RCC 7860 (cell line): ENCODE results near the gene ADAM11.

ENCODE experiments used
- DNase-seq: peaks from one replicate; pipeline ENCODE4 v3.0.0-alpha.2; 2015; ENCODE audit warnings: low spot score
- FAIRE-seq: peaks from 2 replicates; lab custom pipeline; 2012; peaks lifted over from hg19 to GRCh38; lab: Jason Lieb, UNC

Gene ADAM11

DNA sequence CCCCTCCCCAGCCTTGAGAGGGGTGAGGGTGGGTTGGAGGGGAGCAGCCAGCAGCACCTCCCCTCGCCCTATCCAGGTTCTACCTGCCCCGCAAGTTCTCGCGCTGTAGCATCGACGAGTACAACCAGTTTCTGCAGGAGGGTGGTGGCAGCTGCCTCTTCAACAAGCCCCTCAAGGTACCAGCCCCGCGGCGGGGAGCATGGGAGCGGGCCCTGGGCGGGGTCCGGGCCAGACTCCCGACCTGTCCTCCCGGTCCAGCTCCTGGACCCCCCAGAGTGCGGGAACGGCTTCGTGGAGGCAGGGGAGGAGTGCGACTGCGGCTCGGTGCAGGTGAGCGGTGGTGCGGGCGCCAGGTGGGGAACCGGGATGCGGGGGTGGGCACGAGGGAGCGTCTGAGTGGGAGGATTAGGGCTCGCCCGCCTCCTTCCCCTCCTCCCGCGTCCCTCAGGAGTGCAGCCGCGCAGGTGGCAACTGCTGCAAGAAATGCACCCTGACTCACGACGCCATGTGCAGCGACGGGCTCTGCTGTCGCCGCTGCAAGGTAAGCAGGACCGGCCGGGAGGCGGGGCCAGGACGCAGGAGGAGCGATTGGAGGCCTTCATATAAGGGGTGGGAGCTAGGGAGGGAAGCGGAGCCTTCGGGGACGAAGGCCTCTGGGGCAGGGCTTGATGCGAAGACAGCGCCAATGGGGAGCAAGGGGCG lies 16.5 kb downstream of the ADAM11 start:
- peak; percentile 87 for FAIRE-seq

DNA sequence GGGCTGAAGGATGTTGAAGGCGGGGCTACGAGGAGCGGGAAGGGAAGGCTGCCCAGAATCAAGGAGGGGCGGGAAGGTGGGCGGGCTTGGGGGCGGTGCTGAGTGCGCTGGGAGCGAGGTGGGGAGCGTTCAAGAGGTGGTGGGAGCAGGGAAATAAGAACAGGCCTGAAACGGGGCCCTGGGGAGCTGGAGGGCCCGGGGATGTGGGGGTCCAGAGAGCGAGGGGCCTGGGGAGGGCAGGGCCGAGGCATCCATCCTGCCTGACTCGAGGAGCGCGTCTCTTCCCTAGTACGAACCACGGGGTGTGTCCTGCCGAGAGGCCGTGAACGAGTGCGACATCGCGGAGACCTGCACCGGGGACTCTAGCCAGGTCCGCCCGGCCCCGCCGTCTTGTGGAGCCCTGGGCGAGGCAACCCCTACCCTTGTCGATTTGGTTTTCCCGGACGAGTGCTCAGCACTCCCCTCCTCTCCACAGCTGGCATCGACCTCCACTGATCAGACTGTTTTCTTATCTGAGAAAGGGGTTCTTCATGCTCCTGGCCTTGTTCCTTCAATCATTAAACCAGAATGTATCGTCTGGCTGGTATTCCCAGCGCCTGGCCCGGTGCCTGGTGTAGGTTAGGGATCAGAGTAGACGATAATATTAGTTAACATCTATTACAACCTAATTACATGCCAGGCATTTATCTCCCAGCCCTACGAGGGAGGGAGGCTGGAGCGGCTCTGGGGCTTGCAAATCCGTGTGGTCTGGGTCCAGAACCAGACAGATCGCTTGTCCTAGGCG lies 17.2 kb downstream of the ADAM11 start:
- no peak for FAIRE-seq
- peak; percentile 22 for DNase-seq

More for the DNA sequence above, 16.5 kb downstream of the ADAM11 start:
- DNase-seq, result peak; percentile 93

DNA sequence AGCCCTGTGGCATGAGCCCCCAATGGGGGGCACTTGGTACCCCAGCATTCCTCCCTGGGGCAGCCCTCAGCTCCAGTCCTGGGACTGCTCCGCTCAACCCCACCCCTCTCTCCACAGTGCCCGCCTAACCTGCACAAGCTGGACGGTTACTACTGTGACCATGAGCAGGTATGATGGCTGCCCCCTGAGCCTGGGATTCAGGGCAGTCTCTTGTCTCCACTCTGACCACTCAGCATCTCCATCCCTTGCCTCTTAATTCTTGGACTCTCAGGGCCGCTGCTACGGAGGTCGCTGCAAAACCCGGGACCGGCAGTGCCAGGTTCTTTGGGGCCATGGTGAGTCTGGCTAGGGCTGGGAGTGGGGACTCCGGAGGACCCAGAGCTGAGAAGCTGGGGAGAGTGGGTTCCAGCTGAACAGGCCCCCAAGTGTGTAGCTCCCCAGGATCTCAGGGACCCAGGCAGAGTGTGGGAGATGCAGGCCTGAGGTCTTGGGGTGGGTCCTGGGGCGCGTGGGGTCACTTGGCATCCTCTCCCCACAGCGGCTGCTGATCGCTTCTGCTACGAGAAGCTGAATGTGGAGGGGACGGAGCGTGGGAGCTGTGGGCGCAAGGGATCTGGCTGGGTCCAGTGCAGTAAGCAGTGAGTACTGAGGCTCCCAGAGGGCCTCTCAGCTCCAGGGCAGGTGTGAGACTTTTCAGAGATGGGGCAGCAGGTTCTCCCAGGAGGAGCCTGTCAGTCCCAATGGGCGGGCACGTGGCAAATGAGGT lies 18.0 kb downstream of the ADAM11 start:
- no peak for FAIRE-seq

GRCh38 chr17:44777394-44778348 lies 18.9 kb downstream of the ADAM11 start:
- no peak for FAIRE-seq

More for the DNA sequence above, 18.0 kb downstream of the ADAM11 start:
- no peak for DNase-seq

DNA sequence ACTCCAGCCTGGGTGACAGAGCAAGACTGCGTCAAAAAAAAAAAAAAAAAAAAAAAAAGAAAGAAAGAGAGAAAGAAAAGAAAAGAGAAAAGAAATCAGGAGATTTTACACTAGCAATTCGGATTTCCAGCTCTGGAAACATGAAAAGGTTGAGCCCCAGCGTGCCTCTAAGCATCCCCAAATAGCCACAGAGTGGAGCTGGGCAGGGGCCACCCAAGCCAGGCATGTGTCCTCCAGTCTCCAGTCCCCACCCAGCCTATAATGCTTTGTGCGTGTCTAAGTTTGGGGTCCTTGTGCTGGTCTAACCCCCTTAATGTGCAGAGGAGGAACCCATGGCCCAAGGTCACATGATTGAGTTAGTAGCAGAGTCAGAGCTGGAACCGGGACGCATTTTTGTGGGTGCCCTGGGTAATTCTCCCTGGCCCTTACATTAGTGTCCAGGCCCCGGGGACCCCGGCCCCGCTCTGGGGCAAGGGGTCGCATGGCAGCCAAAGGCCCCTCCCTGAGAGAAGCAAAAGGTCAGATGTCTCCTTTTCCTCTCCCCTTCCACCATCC lies 19.9 kb downstream of the ADAM11 start:
- FAIRE-seq (no peak), DNase-seq (no peak)

More at GRCh38 chr17:44777394-44778348, 18.9 kb downstream of the ADAM11 start:
- no peak for DNase-seq

DNA sequence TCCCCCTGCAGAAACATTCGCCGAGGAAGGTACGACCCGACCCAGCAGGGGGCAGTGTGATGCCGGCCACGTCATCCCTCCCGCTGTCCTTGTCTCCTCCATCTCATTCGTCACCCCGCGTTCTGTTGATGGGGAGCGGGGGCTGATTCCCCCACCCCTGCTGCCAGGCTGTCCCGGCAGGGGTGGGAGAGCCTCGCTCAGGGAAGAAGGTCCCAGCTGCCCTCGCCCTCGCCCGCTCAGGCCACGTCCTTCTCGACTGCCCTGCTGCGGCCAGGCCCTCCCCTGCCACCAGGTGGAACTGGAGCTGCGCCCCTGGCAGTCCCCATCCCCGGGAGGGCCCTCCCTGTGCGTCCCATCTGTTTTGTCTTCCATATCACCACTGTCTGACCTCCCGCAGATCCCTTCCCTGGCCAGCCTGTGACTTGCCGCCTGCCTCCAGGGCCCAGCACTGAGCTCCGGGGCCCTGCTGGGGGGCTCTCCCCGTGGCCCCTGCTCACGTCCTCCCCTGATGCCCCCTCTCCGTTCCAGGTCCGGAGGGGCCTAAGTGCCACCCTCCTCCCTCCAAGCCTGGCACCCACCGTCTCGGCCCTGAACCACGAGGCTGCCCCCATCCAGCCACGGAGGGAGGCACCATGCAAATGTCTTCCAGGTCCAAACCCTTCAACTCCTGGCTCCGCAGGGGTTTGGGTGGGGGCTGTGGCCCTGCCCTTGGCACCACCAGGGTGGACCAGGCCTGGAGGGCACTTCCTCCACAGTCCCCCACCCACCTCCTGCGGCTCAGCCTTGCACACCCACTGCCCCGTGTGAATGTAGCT lies 20.6 kb downstream of the ADAM11 start:
- peak; percentile 58 for DNase-seq
- no peak for FAIRE-seq

GRCh38 chr17:44780161-44780560 lies 21.4 kb downstream of the ADAM11 start:
- no peak for FAIRE-seq
- DNase-seq, result no peak

- DNase-seq (no peak), FAIRE-seq (no peak)
These were observed 22.2 kb downstream of the ADAM11 start for GRCh38 chr17:44780845-44781480.

DNA sequence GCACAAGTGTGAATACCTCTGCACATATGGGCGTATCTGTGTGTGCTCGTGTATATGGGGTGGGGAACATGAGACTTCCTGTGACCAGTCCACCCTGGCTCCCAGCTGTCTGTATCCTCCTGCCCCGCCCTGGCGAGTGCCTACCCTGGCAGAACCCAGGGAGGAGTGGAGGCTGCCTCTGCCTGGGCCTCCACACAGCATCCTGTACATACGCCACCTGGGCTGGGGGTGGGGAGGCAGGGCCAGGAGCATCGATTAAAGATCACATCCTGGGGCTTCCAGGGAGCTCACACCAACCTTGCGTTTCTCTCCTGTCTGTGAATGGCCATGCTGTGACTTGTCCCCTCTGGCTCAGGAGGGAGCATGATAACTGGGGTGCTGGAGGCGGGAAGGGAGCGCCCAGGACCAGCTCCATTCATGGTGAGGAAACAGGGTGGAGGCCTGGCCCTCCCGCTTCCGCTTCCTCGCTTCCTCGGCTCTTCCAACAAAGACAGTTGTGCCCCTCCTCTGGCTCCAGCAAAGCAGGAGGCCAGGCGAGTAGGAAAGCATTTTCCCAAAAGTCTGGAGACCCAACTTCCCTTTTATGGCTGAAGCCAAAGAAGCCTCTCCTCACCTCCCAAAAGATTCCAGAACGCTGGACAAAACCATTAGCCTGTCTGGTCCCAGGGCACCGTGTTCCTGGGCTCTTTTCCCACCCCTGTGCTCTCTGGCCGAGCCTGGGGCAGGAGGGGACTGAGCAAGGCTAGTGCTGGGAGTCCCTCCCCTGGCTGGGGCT lies 22.9 kb downstream of the ADAM11 start:
- no peak for FAIRE-seq
- no peak for DNase-seq

DNA sequence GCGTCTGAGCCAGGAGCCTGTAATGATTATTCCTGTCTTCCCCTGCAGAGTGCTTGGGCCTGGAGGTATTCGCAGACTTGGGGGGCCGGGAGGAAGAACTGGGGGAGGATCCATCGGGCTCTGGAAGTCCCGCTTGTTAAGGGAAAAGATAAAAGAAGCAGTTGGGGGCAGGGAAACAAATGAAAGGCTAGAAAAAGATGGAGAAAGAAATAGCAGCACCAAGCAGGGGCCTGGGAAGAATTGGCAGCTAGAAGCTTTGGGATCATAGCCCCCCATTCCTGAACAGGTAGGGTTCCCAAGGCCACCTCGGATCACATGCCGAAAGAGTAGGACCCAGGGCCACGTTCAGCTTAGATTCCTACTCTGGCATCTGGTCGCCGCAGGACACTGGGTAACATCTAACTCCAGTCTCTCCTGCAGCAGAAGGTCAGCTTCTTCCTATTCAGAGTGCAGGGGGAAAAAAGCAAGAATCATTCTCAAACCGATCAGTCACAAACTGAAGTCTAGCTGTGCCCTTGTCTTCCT lies 23.6 kb downstream of the ADAM11 start:
- DNase-seq (no peak), FAIRE-seq (no peak)

- no peak for FAIRE-seq
- DNase-seq, result no peak
These were observed 27.1 kb downstream of the ADAM11 start for GRCh38 chr17:44785921-44786320.

- no peak for FAIRE-seq
- DNase-seq, result no peak
These were observed 27.8 kb downstream of the ADAM11 start for GRCh38 chr17:44786551-44787081.

- FAIRE-seq (no peak), DNase-seq (no peak)
These were observed 28.6 kb downstream of the ADAM11 start for GRCh38 chr17:44787271-44787940.

DNA sequence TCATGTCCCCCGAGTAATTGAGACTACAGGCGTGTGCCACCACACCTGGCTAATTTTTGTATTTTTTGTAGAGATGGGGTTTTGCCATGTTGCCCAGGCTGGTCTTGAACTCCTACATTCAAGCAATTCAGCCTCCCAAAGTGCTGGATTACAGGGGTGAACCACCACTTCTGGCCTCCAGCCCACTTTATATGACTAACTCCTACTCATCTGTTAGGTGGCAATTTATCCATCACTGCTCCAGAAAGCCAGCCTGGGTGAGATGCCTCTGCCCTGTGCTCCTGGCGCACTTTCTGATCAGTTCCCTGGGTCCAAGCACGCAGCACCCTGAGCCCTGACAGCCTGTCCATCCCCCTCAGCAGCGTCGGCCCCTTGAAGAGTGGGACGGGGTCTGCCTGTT lies 29.4 kb downstream of the ADAM11 start:
- FAIRE-seq, result no peak

GRCh38 chr17:44792276-44792675 lies 33.5 kb downstream of the ADAM11 start:
- FAIRE-seq (no peak), DNase-seq (peak; percentile 26)

More for the DNA sequence above, 29.4 kb downstream of the ADAM11 start:
- DNase-seq, result no peak

DNA sequence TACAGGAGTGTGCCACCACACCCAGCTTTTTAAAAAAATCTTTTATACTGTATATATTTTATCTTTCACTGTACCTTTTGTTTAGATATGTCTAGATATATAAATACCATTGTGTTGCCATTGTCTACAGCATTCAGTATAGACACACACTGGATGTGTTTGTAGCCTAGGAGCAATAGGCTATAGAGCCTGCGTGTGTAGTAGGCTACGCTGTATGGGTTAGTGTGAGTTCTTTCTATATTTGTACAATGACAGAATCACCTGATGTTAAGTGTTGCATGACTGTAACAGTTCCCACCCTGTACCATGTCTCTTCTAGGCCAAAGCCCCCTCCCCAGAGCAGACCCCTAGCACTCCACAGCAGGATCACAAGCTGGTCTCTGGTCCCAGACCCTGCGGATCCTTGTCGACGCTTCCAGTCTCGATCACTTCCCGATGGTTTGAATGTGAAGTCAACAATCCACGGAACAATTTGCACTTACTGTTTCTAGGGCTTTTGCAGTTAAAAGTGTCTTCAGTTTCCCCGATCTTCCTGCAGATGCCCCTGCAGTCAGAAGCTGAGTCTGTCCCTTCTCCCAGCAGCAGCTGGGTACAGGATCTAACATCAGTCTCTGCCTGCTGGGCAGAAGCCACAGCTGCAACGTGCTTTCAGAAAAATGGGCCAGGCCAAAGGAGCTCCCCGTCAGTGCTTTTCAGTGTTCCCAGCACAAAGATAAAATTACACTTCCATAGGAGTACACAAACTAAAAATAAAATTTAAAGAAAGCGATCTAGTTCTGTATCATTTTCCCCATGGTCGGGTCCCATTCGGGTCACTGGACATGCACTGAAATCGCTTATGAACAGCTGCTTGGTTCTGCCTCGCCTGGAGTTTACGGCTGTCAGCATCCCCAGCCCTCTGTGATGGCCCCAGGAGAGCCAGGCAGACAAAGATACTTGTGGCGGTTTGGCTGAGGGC lies 35.4 kb downstream of the ADAM11 start:
- DNase-seq, result no peak

More for the DNA sequence above, 35.4 kb downstream of the ADAM11 start:
- no peak for FAIRE-seq
